CD4-positive, alpha-beta T cell treated with Interleukin-6 for 4 hours (primary cell): ENCODE measurements around the gene ADAMTSL2.
A peak's percentile ranks its signal among the peaks of the same experiment; 100 is the strongest.

ENCODE experiments used
- DNase-seq: peaks from one replicate; pipeline ENCODE4 v3.0.0-alpha.2; 2020; ENCODE audit warnings: mixed read lengths

ADAMTSL2 gene

GRCh38 chr9:133609311-133610098 is 75.0 kb downstream of the ADAMTSL2 start, which contains the start of gene FAM163B:
FAM163B (minus strand) TSS chr9:133609389; CDS start chr9:133580223, 29,166 bp downstream.
- DNase-seq: peak; percentile 49

GRCh38 chr9:133610845-133611244 is 76.3 kb downstream of the ADAMTSL2 start:
- no peak for DNase-seq

- no peak for DNase-seq
Measured at GRCh38 chr9:133612051-133612450, 77.5 kb downstream of the ADAMTSL2 start.

GRCh38 chr9:133612816-133613215 is 78.3 kb downstream of the ADAMTSL2 start:
- no peak for DNase-seq

- DNase-seq: no peak
Measured at GRCh38 chr9:133613432-133613831, 78.9 kb downstream of the ADAMTSL2 start.

GRCh38 chr9:133614056-133614455 is 79.6 kb downstream of the ADAMTSL2 start:
- DNase-seq: no peak

GRCh38 chr9:133614678-133615077 is 80.2 kb downstream of the ADAMTSL2 start:
- no peak for DNase-seq

- no peak for DNase-seq
Measured at GRCh38 chr9:133615186-133615585, 80.7 kb downstream of the ADAMTSL2 start.

- DNase-seq: no peak
Measured at GRCh38 chr9:133615606-133616188, 81.2 kb downstream of the ADAMTSL2 start.

GRCh38 chr9:133616643-133617405 is 82.3 kb downstream of the ADAMTSL2 start:
- DNase-seq: no peak

- DNase-seq: no peak
Measured at GRCh38 chr9:133618726-133619125, 84.2 kb downstream of the ADAMTSL2 start.

- DNase-seq: peak; percentile 81
Measured at GRCh38 chr9:133619791-133620190, 85.3 kb downstream of the ADAMTSL2 start.

- DNase-seq: no peak
Measured at GRCh38 chr9:133621725-133622267, 87.3 kb downstream of the ADAMTSL2 start.

- no peak for DNase-seq
Measured at GRCh38 chr9:133622555-133622954, 88.1 kb downstream of the ADAMTSL2 start.
